OCI-LY7 (cell line): ENCODE measurements around the gene DPP10. TPM values are rescaled to one million over a fixed set of nuclear protein-coding genes. Genes with fewer than 3 reads are reported as not detected.

Experiments
- BruUV-seq: library from RNA; stranded (reverse); fragments of 400-500 nt; replicated peaks from 2 replicates; lab custom pipeline; 2021; lab: Mats Ljungman, UMichigan
- CTCF ChIA-PET: fragments of 300-600 bp; sonication (Branson Sonifier 250); formaldehyde crosslinking; loops from one replicate; lab custom pipeline; 2022; ENCODE audit warnings: antibody characterized with exemption; ENCODE audit not compliant: unreplicated experiment; lab: Charles Lee
- POLR2A ChIA-PET: fragments of 300-600 bp; sonication (Branson Sonifier 250); formaldehyde crosslinking; loops from one replicate; lab custom pipeline; 2022; ENCODE audit warnings: antibody characterized with exemption; lab: Charles Lee
- DNase-seq: peaks from one replicate; pipeline ENCODE4 v3.0.0-alpha.2; 2015; ENCODE audit warnings: low spot score
- H2AFZ ChIP-seq: fragments of 200-600 bp; sonication (generic), shearing (Covaris generic); 2 replicates; pipeline ENCODE4 v1.6.1; 2014; ENCODE audit warnings: mild to moderate bottlenecking, antibody characterized with exemption, low read length, moderate library complexity
- H3K27ac ChIP-seq: fragments of 200-600 bp; sonication (generic); 2 replicates; pipeline ENCODE4 v1.5.1; 2014; ENCODE audit warnings: mixed run types, low read depth, mild to moderate bottlenecking, moderate library complexity, low read length, inconsistent platforms; ENCODE audit not compliant: poor library complexity, severe bottlenecking
- H3K36me3 ChIP-seq: fragments of 200-600 bp; sonication (generic); 2 replicates; pipeline ENCODE4 v1.6.1; 2014; ENCODE audit warnings: mild to moderate bottlenecking, antibody characterized with exemption, low read length, moderate library complexity, mixed read lengths; ENCODE audit not compliant: insufficient read depth
- H3K4me1 ChIP-seq: fragments of 200-600 bp; sonication (generic); 2 replicates; pipeline ENCODE4 v1.5.1; 2014; ENCODE audit warnings: mild to moderate bottlenecking, low read length; ENCODE audit not compliant: insufficient read depth, poor library complexity, severe bottlenecking
- H3K4me2 ChIP-seq: fragments of 200-600 bp; sonication (generic); 2 replicates; pipeline ENCODE4 v1.6.1; 2014; ENCODE audit warnings: mild to moderate bottlenecking, low read length
- H3K4me3 ChIP-seq: fragments of 200-600 bp; sonication (generic); 2 replicates; pipeline ENCODE4 v1.5.1; 2014; ENCODE audit warnings: mild to moderate bottlenecking, low read depth, low read length; ENCODE audit not compliant: poor library complexity, severe bottlenecking
- H3K79me2 ChIP-seq: fragments of 200-600 bp; sonication (generic); 2 replicates; pipeline ENCODE4 v1.6.1; 2016; ENCODE audit warnings: low read depth, mild to moderate bottlenecking, low read length, moderate library complexity, mixed read lengths; ENCODE audit not compliant: insufficient read depth
- H3K9me2 ChIP-seq: fragments of 200-600 bp; sonication (generic); 2 replicates; pipeline ENCODE4 v1.6.1; 2016; ENCODE audit warnings: mild to moderate bottlenecking, low read length, mixed read lengths; ENCODE audit not compliant: insufficient read depth
- H3K9me3 ChIP-seq: fragments of 200-600 bp; sonication (generic); 2 replicates; pipeline ENCODE4 v1.6.1; 2014; ENCODE audit warnings: mild to moderate bottlenecking, mixed run types, low read length, mixed read lengths
- H4K20me1 ChIP-seq: fragments of 200-600 bp; sonication (generic); 2 replicates; pipeline ENCODE4 v1.6.1; 2014; ENCODE audit warnings: mild to moderate bottlenecking, antibody characterized with exemption, low read length, moderate library complexity, mixed read lengths; ENCODE audit not compliant: insufficient read depth
- EZH2phosphoT487 ChIP-seq: fragments of 200-600 bp; sonication (generic); IDR thresholded peaks from 2 replicates; pipeline ENCODE4 v1.6.1; 2018; ENCODE audit warnings: low read depth, borderline replicate concordance, mild to moderate bottlenecking, mixed run types, antibody characterized with exemption, low read length, moderate library complexity, mixed read lengths
- intact Hi-C: fragments of 100-400 bp; cut with micrococcal nuclease; formaldehyde crosslinking; loops from one replicate; pipeline ENCODE4 v1.10.0; 2022; ENCODE audit not compliant: unreplicated experiment
- total RNA-seq, 2 experiments: library from RNA; depleted of rRNA in 1 of 2; stranded (reverse); fragments of >200 nt in 1 of 2; shearing (Covaris generic) in 1 of 2; gene quantifications; 2 replicates each; pipeline ENCODE4 v1.2.3, GENCODE V29; 2014 to 2022
- TF ChIP-seq, protein P1 (sequence below): fragments of 200-600 bp; sonication (generic); conservative IDR thresholded peaks from 2 replicates; pipeline ENCODE4 v1.5.1; 2014; ENCODE audit warnings: mild to moderate bottlenecking, antibody characterized with exemption, low read length, moderate library complexity, mixed read lengths

Gene DPP10
- total RNA-seq, 2 experiments from 2014 or later: not detected

DNA sequence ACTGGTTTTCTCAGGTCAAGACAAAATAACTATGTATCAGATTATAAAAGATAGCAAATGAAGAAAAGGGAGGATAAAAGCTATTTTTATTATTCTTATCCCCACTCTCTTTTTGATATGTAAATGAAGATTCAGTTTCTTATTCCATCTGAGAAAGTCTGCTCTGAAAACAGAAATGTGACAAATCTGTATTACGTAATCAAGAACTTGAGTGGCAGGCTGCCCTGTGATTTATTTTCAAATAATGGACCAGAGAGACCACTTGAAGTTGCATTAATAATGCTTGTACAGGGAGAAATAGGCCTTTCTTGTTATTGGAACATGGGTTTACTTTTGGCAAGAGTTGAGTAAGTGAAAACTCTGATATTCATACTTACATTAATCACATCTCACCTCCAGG, 727.4 kb downstream of the DPP10 start:
- no peak for TF ChIP-seq EZH2phosphoT487
- TF ChIP-seq, protein P1, sequence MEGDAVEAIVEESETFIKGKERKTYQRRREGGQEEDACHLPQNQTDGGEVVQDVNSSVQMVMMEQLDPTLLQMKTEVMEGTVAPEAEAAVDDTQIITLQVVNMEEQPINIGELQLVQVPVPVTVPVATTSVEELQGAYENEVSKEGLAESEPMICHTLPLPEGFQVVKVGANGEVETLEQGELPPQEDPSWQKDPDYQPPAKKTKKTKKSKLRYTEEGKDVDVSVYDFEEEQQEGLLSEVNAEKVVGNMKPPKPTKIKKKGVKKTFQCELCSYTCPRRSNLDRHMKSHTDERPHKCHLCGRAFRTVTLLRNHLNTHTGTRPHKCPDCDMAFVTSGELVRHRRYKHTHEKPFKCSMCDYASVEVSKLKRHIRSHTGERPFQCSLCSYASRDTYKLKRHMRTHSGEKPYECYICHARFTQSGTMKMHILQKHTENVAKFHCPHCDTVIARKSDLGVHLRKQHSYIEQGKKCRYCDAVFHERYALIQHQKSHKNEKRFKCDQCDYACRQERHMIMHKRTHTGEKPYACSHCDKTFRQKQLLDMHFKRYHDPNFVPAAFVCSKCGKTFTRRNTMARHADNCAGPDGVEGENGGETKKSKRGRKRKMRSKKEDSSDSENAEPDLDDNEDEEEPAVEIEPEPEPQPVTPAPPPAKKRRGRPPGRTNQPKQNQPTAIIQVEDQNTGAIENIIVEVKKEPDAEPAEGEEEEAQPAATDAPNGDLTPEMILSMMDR: no peak
- H3K27ac ChIP-seq: no peak overlapping the region
- H2AFZ ChIP-seq: no peak overlapping the region
- H3K4me1 ChIP-seq: no peaks in the 10 kb centered on the region
- no peaks in the 10 kb centered on the region for H3K79me2 ChIP-seq
- H3K4me2 ChIP-seq: no peak overlapping the region
- POLR2A ChIA-PET: no interaction called here
- intact Hi-C loops: no loop called here
- CTCF ChIA-PET: no interaction called here
- no peaks in the 10 kb centered on the region for H4K20me1 ChIP-seq
- no peaks in the 10 kb centered on the region for H3K36me3 ChIP-seq
- no peaks in the 10 kb centered on the region for H3K9me2 ChIP-seq
- no TSS peak for BruUV-seq
- DNase-seq: no peak
- H3K4me3 ChIP-seq: no peak overlapping the region
- H3K9me3 ChIP-seq: no peaks in the 10 kb centered on the region

DNA sequence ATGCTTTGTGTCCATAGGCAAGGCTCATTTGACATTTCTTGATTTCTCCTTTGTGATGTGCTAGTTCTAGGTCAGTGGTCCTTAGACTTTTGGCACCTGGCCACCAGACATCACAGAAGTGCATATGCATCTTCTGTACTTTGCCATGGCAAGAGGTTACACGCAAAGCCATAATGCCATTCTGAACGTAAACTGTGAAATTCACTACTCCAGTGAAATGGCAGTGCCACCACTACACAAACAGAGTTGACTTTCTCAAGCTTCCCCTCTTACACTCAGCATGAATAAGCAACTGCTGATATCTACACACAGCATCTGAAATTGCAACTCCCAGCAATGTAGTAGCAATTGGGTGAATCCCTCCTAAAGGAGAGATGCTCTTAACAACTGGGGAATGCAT, 729.3 kb downstream of the DPP10 start:
- DNase-seq: no peak
- no peaks in the 10 kb centered on the region for H3K9me3 ChIP-seq
- TF ChIP-seq EZH2phosphoT487: no peak
- TF ChIP-seq, protein P1: no peak
- no peak overlapping the region for H3K4me2 ChIP-seq
- H3K79me2 ChIP-seq: no peaks in the 10 kb centered on the region
- intact Hi-C loops: no loop called here
- H2AFZ ChIP-seq: no peak overlapping the region
- BruUV-seq: no TSS peak
- ChIA-PET CTCF (no interaction called here), POLR2A (no interaction called here)
- H3K4me3 ChIP-seq: no peak overlapping the region
- no peaks in the 10 kb centered on the region for H3K36me3 ChIP-seq
- H4K20me1 ChIP-seq: no peaks in the 10 kb centered on the region
- no peak overlapping the region for H3K27ac ChIP-seq
- no peaks in the 10 kb centered on the region for H3K4me1 ChIP-seq
- no peaks in the 10 kb centered on the region for H3K9me2 ChIP-seq

DNA sequence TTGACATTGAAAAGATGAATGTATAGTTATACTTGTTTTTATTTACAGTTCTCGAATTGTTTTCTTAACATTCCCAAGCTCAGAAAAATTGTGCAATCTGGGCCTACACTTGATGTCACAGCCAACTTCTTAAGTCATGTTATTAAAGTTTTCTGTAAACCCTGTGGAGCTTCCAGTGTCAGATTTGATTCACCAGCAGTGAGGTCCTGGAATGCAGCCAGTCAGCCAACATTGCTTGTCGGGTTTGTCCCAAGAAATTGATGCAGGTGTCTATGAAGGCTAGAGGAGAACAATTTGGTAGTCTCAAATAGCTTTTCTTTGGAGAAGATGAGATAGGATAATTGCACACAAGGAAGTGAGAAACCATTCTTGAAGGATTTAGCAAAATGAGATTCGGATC, 732.2 kb downstream of the DPP10 start:
- ChIA-PET POLR2A (no interaction called here), CTCF (no interaction called here)
- H3K4me3 ChIP-seq: no peak overlapping the region
- H3K79me2 ChIP-seq: no peaks in the 10 kb centered on the region
- BruUV-seq: no TSS peak
- no peak for TF ChIP-seq EZH2phosphoT487
- TF ChIP-seq, protein P1: no peak
- no peak overlapping the region for H3K4me2 ChIP-seq
- no peaks in the 10 kb centered on the region for H3K4me1 ChIP-seq
- intact Hi-C loops: no loop called here
- H2AFZ ChIP-seq: no peak overlapping the region
- no peaks in the 10 kb centered on the region for H3K9me3 ChIP-seq
- no peaks in the 10 kb centered on the region for H3K36me3 ChIP-seq
- H3K27ac ChIP-seq: no peak overlapping the region
- DNase-seq: no peak
- H4K20me1 ChIP-seq: no peaks in the 10 kb centered on the region
- H3K9me2 ChIP-seq: no peaks in the 10 kb centered on the region
